HepG2 (cell line): ENCODE measurements around the gene SLC17A5. TPM values are rescaled to one million over a fixed set of nuclear protein-coding genes. Genes with fewer than 3 reads are reported as not detected.
A peak's percentile ranks its signal among the peaks of the same experiment; 100 is the strongest.

Experiments
- ATAC-seq: fragments of 200-7000 bp; cut with Tn5 transposase; 3 replicates; pipeline ENCODE4 v1.9.1; 2020; ENCODE audit warnings: mild to moderate bottlenecking, moderate library complexity
- BruUV-seq: library from RNA; stranded (reverse); fragments of 400-500 nt; replicated peaks from 2 replicates; lab custom pipeline; 2021; lab: Mats Ljungman, UMichigan
- CTCF ChIA-PET: fragments of 300-600 bp; formaldehyde crosslinking; extraction: SDS; loops from one replicate; lab custom pipeline; 2021; ENCODE audit warnings: low total read pairs, inconsistent platforms, low intra/inter-chr PET ratio; lab: Yijun Ruan, JAX
- POLR2A ChIA-PET: fragments of 350-600 bp; sonication (Branson Sonifier 250); formaldehyde crosslinking; loops from one replicate; lab custom pipeline; 2020; ENCODE audit warnings: antibody characterized with exemption, inconsistent platforms; lab: Yijun Ruan, JAX
- DNase-seq: peaks from one replicate; pipeline ENCODE4 v3.0.0-alpha.2; 2015; ENCODE audit warnings: low spot score
- FAIRE-seq: peaks from 3 replicates; lab custom pipeline; 2011; peaks lifted over from hg19 to GRCh38; lab: Jason Lieb, UNC
- H2AFZ ChIP-seq: one replicate; pipeline ENCODE4 v1.6.1; 2011; ENCODE audit warnings: low read length, inconsistent platforms
- H3K27ac ChIP-seq: fragments of 300-600 bp; 3 replicates; pipeline ENCODE4 v1.8.0; 2011; ENCODE audit warnings: mixed run types, mild to moderate bottlenecking, mixed read lengths, low read length, inconsistent platforms; ENCODE audit not compliant: insufficient read depth; ENCODE audit errors: extremely low read length
- H3K27me3 ChIP-seq, 2 experiments: fragments of 200-600 bp in 1 of 2; 2 replicates in 1 of 2; 3 replicates in 1 of 2; pipeline versions ENCODE4 v1.6.0 to v1.8.0; 2011; ENCODE audit warnings: low read length in 2 of 2, mild to moderate bottlenecking in 2 of 2, moderate library complexity in 2 of 2, inconsistent platforms in 1 of 2; ENCODE audit not compliant: insufficient read depth in 2 of 2, control insufficient read depth in 1 of 2
- H3K36me3 ChIP-seq, 2 experiments: fragments of 200-600 bp in 1 of 2; replicated peaks in 1 of 2; 2 replicates in 1 of 2; 3 replicates in 1 of 2; pipeline versions ENCODE4 v1.5.1 to v1.8.0; 2011; ENCODE audit warnings: low read length in 2 of 2, inconsistent platforms in 1 of 2; ENCODE audit not compliant: insufficient read depth in 2 of 2, control insufficient read depth in 1 of 2
- H3K4me1 ChIP-seq: 2 replicates; pipeline ENCODE4 v1.5.1; 2012; ENCODE audit warnings: low read length, inconsistent platforms; ENCODE audit not compliant: insufficient read depth
- H3K4me2 ChIP-seq: 2 replicates; pipeline ENCODE4 v1.6.0; 2011; ENCODE audit warnings: low read depth, low read length, inconsistent platforms
- H3K4me3 ChIP-seq, 3 experiments: fragments of 200-600 bp in 1 of 3; sonication (generic), shearing (Covaris generic) in 1 of 3; replicated peaks in 1 of 3; 2 replicates each; pipeline ENCODE4 v1.5.1; 2011 to 2016; ENCODE audit warnings: low read length in 3 of 3, inconsistent platforms in 2 of 3, low read depth in 2 of 3, mild to moderate bottlenecking in 2 of 3, control low read depth in 1 of 3, mixed read lengths in 1 of 3; ENCODE audit not compliant: insufficient read depth in 1 of 3
- H3K79me2 ChIP-seq: one replicate; pipeline ENCODE4 v1.6.1; 2011; ENCODE audit warnings: low read length, inconsistent platforms; ENCODE audit not compliant: insufficient read depth
- H3K9ac ChIP-seq: 2 replicates; pipeline ENCODE4 v1.6.0; 2011; ENCODE audit warnings: mild to moderate bottlenecking, low read depth, low read length, inconsistent platforms; ENCODE audit not compliant: insufficient read depth
- H3K9me3 ChIP-seq: 2 replicates; pipeline ENCODE4 v1.5.1; 2012; ENCODE audit warnings: mild to moderate bottlenecking, low read length
- H4K20me1 ChIP-seq: 2 replicates; pipeline ENCODE4 v1.6.0; 2011; ENCODE audit warnings: inconsistent platforms, mild to moderate bottlenecking, low read length, moderate library complexity; ENCODE audit not compliant: insufficient read depth
- CEBPB ChIP-seq: IDR thresholded peaks from 2 replicates; pipeline ENCODE4 v1.6.1; 2011; ENCODE audit warnings: low read depth, low read length, improper control_type of control experiment, borderline replicate concordance
- KDM5A ChIP-seq: fragments of 200-600 bp; sonication (generic); IDR thresholded peaks from 2 replicates; pipeline ENCODE4 v1.7.0; 2018; ENCODE audit warnings: antibody characterized with exemption, mild to moderate bottlenecking, low read length, borderline replicate concordance
- MAFK ChIP-seq, 2 experiments: IDR thresholded peaks in 1 of 2; conservative IDR thresholded peaks in 1 of 2; 2 replicates each; pipeline ENCODE4 v1.6.1; 2011; ENCODE audit warnings: improper control_type of control experiment in 2 of 2, low read length in 2 of 2
- MIXL1 ChIP-seq: IDR thresholded peaks from 2 replicates; pipeline ENCODE4 v1.6.1; 2016
- NCOR1 ChIP-seq: fragments of 200-600 bp; sonication (generic); IDR thresholded peaks from 2 replicates; pipeline ENCODE4 v1.7.0; 2017; ENCODE audit warnings: antibody characterized with exemption, low read length, borderline replicate concordance
- NR2F2 ChIP-seq: IDR thresholded peaks from 2 replicates; pipeline ENCODE4 v1.6.1; 2012; ENCODE audit warnings: low read depth, inconsistent platforms, borderline replicate concordance
- PITX1 ChIP-seq: sonication (generic); formaldehyde crosslinking; IDR thresholded peaks from 2 replicates; pipeline ENCODE4 v1.5.1; 2020; ENCODE audit warnings: mild to moderate bottlenecking, missing genetic modification reagents
- PPARG ChIP-seq: conservative IDR thresholded peaks from 2 replicates; pipeline ENCODE4 v1.6.1; 2016; ENCODE audit warnings: missing biosample characterization, missing genetic modification reagents
- SPEN ChIP-seq: sonication (generic); formaldehyde crosslinking; IDR thresholded peaks from 2 replicates; pipeline ENCODE4 v1.5.1; 2020; ENCODE audit warnings: low read depth, mild to moderate bottlenecking, missing genetic modification reagents
- SRF ChIP-seq: IDR thresholded peaks from 2 replicates; pipeline ENCODE4 v1.6.1; 2011; ENCODE audit warnings: mild to moderate bottlenecking, low read depth, low read length, moderate library complexity
- TCF7L2 ChIP-seq: IDR thresholded peaks from 2 replicates; pipeline ENCODE4 v1.6.1; 2011; ENCODE audit warnings: mild to moderate bottlenecking, low read depth, low read length, moderate library complexity
- ZBTB21 ChIP-seq: sonication (generic); formaldehyde crosslinking; IDR thresholded peaks from 2 replicates; pipeline ENCODE4 v1.4.0; 2020; ENCODE audit warnings: missing genetic modification reagents
- ZBTB46 ChIP-seq: sonication (generic); formaldehyde crosslinking; IDR thresholded peaks from 2 replicates; pipeline ENCODE4 v1.4.0; 2020; ENCODE audit warnings: mild to moderate bottlenecking, missing genetic modification reagents, borderline replicate concordance
- ZNF331 ChIP-seq: sonication (generic); formaldehyde crosslinking; IDR thresholded peaks from 2 replicates; pipeline ENCODE4 v1.4.0; 2020; ENCODE audit warnings: missing genetic modification reagents
- ZNF441 ChIP-seq: sonication (generic); formaldehyde crosslinking; IDR thresholded peaks from 2 replicates; pipeline ENCODE4 v1.7.0; 2021; ENCODE audit warnings: missing genetic modification reagents, borderline replicate concordance
- WGBS: methylation state at CpG from one replicate; pipeline ENCODE4 v1.1.6; 2017; ENCODE audit warnings: low lambda C conversion rate; 5-methylcytosine and 5-hydroxymethylcytosine counted together
- in situ Hi-C: cut with HindIII; loops from 2 replicates; pipeline ENCODE4 v1.10.0; 2017; ENCODE audit warnings: low pct_unique_long_range_greater_than_20kb; ENCODE audit not compliant: extremely low pct_ligation_motif_present
- intact Hi-C: fragments of 100-400 bp; cut with micrococcal nuclease; formaldehyde crosslinking; loops from one replicate; pipeline ENCODE4 v1.10.0; 2022; ENCODE audit not compliant: unreplicated experiment
- polyA plus RNA-seq, 8 experiments: library from polyadenylated mRNA; depleted of rRNA in 3 of 8; stranded (reverse) in 7 of 8; unstranded in 1 of 8; fragments of >200 nt; fragmentation: Illumina TruSeq in 4 of 8; extraction: Trizol in 4 of 8; gene quantifications; 2 replicates each; pipeline versions ENCODE4 v1.2.1 to v1.2.3, GENCODE V29; 2011 to 2016; ENCODE audit warnings: low read depth in 4 of 8, missing spikeins in 1 of 8, mixed read lengths in 1 of 8; ENCODE audit not compliant: insufficient read depth in 1 of 8
- total RNA-seq, 5 experiments: library from RNA; depleted of rRNA; stranded (reverse); fragments of >200 nt; fragmentation: Illumina TruSeq; extraction: Trizol; gene quantifications; 2 replicates each; pipeline ENCODE4 v1.2.3, GENCODE V29; 2016; ENCODE audit warnings: low read depth in 1 of 5
- TF ChIP-seq, protein P1 (sequence below): sonication (generic); formaldehyde crosslinking; IDR thresholded peaks from 2 replicates; pipeline ENCODE4 v1.4.0; 2020; ENCODE audit warnings: missing genetic modification reagents

The SLC17A5 gene
- total and polyA plus RNA-seq, 2 of the 13 experiments (the other 11 are each of a cell fraction or from before 2014, with no cell fraction given) = 18.3 to 20.5 TPM

DNA sequence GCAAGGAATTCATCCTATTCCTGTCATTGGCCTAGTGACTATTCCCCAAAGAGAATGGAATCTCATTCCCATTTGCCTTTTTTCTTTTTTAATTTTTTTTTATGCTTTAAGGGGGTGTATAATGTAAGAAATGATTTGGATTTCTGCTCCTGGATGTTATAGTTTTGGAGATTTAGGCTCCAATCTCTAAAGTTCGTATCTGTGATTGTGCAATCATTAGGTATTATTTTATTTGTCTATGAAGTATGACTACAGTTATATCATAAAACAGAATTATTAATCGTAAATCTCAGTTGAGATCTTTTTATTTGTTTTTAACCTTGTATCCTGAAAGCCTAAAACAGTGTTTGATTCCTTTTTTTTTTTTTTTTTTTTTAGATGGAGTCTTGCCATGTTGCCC is 91.2 kb downstream of the SLC17A5 start:
- H3K27ac ChIP-seq = no peak overlapping the region
- CTCF ChIA-PET = no interaction called here
- TF ChIP-seq CEBPB (peak; percentile 80), NCOR1 (no peak), SRF (no peak), PPARG (CRISPR knock-in tag) (no peak), ZNF441 (no peak)
- intact Hi-C loops (no loop called here), in situ Hi-C loops (no loop called here)
- BruUV-seq = no TSS peak
- no peak for ATAC-seq
- no peak overlapping the region for H2AFZ ChIP-seq
- no peak overlapping the region for H3K4me3 ChIP-seq
- no peaks in the 10 kb centered on the region for H3K36me3 ChIP-seq
- H3K79me2 ChIP-seq = no peaks in the 10 kb centered on the region
- FAIRE-seq = no peak
- H3K9me3 ChIP-seq = no peaks in the 10 kb centered on the region
- DNase-seq = no peak
- no peaks in the 10 kb centered on the region for H3K27me3 ChIP-seq
- POLR2A ChIA-PET = interaction anchor here (1.2 kb wide), 1 partner anchor 41 kb away, joined by 3 read pairs; no protein-coding TSS in a partner anchor
- H3K4me1 ChIP-seq = peaks cover 70% of the 10 kb centered on the region
- H3K4me2 ChIP-seq = no peak overlapping the region
- H3K9ac ChIP-seq = no peak overlapping the region
- WGBS = 91% methylated on average over 2 of the region's 2 CpGs
- no peaks in the 10 kb centered on the region for H4K20me1 ChIP-seq

DNA sequence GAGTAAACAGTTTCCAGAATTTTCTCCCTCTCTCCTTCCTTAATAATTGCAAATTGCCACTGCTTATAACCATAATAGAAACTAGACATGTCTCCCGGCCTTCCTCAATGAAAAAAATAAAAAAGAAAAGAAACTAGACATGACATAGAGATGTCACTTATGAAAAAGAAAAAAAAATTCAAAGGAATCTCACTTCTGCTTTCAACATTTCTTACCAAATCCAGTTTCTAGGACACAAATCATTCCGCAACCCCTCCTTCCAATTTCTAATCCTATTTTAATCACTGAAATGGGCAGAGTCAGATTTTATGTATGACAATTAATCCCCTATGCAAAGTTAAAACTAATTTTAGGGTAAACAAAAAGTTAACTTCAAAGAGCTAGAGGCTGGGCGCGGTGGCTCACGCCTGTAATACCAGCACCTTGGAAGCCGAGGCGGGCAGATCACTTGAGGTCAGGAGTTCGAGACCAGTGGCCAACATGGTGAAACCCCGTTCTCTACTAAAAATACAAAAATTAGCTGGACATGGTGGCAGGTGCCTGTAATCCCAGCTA is 92.9 kb downstream of the SLC17A5 start:
- WGBS = 22% methylated on average over 9 of the region's 9 CpGs
- FAIRE-seq (no peak), DNase-seq (no peak), ATAC-seq (no peak)
- in situ Hi-C loops (no loop called here), intact Hi-C loops (no loop called here)
- Histone ChIP-seq H4K20me1 (no peaks in the 10 kb centered on the region), H3K27ac (peak overlapping the region; percentile 53), H3K27me3 (no peaks in the 10 kb centered on the region), H3K4me2 (peak overlapping the region; percentile 53), H3K9me3 (no peaks in the 10 kb centered on the region), H2AFZ (no peak overlapping the region), H3K79me2 (no peaks in the 10 kb centered on the region), H3K4me3 (peak overlapping the region in 1 of 3 experiments; percentile 28; a peak in 3 of 6 replicates), H3K36me3 (no peaks in the 10 kb centered on the region), H3K9ac (peak overlapping the region; percentile 23; the same call in 1 of the 2 replicates), H3K4me1 (peaks cover 67% of the 10 kb centered on the region)
- BruUV-seq = no TSS peak
- ChIA-PET POLR2A (interaction anchor here (1.0 to 4.4 kb wide), 5 partner anchors 12 to 47 kb away, joined by 3 to 27 read pairs (median 4); partner anchors contain the start of gene EEF1A1), CTCF (no interaction called here)
- no peak for TF ChIP-seq ZBTB46 (CRISPR knock-in tag)
- TF ChIP-seq PITX1 = no peak
- TF ChIP-seq KDM5A = no peak
- TF ChIP-seq MAFK (conservative IDR thresholded peaks at IDR 0.05 in 1 of 2, IDR thresholded peaks at IDR 0.05 in 1 of 2; ENCODE audit: low read length in 2 of 2) = no peak
- TF ChIP-seq ZNF331 (CRISPR knock-in tag) = no peak
- TF ChIP-seq SPEN (CRISPR knock-in tag) = no peak
- 0 out of 2 replicates have a peak, but pooled peaks have one; percentile 6 for TF ChIP-seq TCF7L2
- no peak for TF ChIP-seq NR2F2
- TF ChIP-seq ZBTB21 (CRISPR knock-in tag) = no peak
- TF ChIP-seq MIXL1 = peak; percentile 3; the same call in 1 of the 2 replicates
- TF ChIP-seq, protein P1, sequence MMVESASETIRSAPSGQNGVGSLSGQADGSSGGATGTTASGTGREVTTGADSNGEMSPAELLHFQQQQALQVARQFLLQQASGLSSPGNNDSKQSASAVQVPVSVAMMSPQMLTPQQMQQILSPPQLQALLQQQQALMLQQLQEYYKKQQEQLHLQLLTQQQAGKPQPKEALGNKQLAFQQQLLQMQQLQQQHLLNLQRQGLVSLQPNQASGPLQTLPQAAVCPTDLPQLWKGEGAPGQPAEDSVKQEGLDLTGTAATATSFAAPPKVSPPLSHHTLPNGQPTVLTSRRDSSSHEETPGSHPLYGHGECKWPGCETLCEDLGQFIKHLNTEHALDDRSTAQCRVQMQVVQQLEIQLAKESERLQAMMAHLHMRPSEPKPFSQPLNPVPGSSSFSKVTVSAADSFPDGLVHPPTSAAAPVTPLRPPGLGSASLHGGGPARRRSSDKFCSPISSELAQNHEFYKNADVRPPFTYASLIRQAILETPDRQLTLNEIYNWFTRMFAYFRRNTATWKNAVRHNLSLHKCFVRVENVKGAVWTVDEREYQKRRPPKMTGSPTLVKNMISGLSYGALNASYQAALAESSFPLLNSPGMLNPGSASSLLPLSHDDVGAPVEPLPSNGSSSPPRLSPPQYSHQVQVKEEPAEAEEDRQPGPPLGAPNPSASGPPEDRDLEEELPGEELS (CRISPR knock-in tag) = 0 out of 2 replicates have a peak, but pooled peaks have one; percentile 8
